Measurements from ENCODE around the gene TRIP13. TPM values are rescaled to one million over a fixed set of nuclear protein-coding genes. Genes with fewer than 3 reads are reported as not detected.

TRIP13 gene
- total and polyA plus RNA-seq, 2 experiments from 2014 or later, result 42.5 to 44.8 TPM

DNA sequence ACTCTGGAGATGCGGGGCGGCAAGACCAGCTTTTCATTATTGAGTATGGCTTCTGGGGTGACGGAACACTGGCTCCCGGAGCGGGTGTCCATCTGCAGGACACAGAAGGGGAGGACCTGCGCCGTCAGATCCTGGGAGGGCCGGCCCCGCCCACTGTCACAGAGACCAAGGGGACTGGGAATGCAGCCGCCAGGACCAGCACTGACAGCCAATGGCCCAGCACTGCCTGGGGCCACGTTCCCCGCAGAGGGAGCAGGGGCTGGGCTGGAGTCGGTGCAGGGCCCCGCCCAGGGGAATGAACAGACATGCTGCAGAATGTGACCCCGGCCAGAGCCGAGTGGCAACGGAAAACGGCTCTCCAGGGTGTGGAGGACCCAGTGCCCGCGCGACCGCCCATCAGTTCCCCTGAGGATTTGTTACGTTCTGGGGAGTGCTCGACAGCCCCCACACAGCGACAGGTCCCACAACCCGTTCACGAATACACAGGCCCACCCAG lies 42.1 kb upstream of the TRIP13 start, which contains the start of gene ZDHHC11 (continued):
- TF ChIP-seq, protein P1, sequence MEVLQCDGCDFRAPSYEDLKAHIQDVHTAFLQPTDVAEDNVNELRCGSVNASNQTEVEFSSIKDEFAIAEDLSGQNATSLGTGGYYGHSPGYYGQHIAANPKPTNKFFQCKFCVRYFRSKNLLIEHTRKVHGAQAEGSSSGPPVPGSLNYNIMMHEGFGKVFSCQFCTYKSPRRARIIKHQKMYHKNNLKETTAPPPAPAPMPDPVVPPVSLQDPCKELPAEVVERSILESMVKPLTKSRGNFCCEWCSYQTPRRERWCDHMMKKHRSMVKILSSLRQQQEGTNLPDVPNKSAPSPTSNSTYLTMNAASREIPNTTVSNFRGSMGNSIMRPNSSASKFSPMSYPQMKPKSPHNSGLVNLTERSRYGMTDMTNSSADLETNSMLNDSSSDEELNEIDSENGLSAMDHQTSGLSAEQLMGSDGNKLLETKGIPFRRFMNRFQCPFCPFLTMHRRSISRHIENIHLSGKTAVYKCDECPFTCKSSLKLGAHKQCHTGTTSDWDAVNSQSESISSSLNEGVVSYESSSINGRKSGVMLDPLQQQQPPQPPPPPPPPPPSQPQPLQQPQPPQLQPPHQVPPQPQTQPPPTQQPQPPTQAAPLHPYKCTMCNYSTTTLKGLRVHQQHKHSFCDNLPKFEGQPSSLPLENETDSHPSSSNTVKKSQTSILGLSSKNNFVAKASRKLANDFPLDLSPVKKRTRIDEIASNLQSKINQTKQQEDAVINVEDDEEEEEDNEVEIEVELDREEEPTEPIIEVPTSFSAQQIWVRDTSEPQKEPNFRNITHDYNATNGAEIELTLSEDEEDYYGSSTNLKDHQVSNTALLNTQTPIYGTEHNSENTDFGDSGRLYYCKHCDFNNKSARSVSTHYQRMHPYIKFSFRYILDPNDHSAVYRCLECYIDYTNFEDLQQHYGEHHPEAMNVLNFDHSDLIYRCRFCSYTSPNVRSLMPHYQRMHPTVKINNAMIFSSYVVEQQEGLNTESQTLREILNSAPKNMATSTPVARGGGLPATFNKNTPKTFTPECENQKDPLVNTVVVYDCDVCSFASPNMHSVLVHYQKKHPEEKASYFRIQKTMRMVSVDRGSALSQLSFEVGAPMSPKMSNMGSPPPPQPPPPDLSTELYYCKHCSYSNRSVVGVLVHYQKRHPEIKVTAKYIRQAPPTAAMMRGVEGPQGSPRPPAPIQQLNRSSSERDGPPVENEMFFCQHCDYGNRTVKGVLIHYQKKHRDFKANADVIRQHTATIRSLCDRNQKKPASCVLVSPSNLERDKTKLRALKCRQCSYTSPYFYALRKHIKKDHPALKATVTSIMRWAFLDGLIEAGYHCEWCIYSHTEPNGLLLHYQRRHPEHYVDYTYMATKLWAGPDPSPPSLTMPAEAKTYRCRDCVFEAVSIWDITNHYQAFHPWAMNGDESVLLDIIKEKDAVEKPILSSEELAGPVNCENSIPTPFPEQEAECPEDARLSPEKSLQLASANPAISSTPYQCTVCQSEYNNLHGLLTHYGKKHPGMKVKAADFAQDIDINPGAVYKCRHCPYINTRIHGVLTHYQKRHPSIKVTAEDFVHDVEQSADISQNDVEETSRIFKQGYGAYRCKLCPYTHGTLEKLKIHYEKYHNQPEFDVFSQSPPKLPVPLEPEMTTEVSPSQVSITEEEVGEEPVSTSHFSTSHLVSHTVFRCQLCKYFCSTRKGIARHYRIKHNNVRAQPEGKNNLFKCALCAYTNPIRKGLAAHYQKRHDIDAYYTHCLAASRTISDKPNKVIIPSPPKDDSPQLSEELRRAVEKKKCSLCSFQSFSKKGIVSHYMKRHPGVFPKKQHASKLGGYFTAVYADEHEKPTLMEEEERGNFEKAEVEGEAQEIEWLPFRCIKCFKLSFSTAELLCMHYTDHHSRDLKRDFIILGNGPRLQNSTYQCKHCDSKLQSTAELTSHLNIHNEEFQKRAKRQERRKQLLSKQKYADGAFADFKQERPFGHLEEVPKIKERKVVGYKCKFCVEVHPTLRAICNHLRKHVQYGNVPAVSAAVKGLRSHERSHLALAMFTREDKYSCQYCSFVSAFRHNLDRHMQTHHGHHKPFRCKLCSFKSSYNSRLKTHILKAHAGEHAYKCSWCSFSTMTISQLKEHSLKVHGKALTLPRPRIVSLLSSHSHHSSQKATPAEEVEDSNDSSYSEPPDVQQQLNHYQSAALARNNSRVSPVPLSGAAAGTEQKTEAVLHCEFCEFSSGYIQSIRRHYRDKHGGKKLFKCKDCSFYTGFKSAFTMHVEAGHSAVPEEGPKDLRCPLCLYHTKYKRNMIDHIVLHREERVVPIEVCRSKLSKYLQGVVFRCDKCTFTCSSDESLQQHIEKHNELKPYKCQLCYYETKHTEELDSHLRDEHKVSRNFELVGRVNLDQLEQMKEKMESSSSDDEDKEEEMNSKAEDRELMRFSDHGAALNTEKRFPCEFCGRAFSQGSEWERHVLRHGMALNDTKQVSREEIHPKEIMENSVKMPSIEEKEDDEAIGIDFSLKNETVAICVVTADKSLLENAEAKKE (CRISPR knock-in tag; IDR thresholded peaks at IDR 0.05), result no peak
- TF ChIP-seq, protein P2, sequence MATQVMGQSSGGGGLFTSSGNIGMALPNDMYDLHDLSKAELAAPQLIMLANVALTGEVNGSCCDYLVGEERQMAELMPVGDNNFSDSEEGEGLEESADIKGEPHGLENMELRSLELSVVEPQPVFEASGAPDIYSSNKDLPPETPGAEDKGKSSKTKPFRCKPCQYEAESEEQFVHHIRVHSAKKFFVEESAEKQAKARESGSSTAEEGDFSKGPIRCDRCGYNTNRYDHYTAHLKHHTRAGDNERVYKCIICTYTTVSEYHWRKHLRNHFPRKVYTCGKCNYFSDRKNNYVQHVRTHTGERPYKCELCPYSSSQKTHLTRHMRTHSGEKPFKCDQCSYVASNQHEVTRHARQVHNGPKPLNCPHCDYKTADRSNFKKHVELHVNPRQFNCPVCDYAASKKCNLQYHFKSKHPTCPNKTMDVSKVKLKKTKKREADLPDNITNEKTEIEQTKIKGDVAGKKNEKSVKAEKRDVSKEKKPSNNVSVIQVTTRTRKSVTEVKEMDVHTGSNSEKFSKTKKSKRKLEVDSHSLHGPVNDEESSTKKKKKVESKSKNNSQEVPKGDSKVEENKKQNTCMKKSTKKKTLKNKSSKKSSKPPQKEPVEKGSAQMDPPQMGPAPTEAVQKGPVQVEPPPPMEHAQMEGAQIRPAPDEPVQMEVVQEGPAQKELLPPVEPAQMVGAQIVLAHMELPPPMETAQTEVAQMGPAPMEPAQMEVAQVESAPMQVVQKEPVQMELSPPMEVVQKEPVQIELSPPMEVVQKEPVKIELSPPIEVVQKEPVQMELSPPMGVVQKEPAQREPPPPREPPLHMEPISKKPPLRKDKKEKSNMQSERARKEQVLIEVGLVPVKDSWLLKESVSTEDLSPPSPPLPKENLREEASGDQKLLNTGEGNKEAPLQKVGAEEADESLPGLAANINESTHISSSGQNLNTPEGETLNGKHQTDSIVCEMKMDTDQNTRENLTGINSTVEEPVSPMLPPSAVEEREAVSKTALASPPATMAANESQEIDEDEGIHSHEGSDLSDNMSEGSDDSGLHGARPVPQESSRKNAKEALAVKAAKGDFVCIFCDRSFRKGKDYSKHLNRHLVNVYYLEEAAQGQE (IDR thresholded peaks at IDR 0.05; ENCODE audit: unreplicated experiment), result no peak
- TF ChIP-seq POLR2AphosphoS5 (IDR thresholded peaks at IDR 0.05; ENCODE audit: low read depth), result no peak

DNA sequence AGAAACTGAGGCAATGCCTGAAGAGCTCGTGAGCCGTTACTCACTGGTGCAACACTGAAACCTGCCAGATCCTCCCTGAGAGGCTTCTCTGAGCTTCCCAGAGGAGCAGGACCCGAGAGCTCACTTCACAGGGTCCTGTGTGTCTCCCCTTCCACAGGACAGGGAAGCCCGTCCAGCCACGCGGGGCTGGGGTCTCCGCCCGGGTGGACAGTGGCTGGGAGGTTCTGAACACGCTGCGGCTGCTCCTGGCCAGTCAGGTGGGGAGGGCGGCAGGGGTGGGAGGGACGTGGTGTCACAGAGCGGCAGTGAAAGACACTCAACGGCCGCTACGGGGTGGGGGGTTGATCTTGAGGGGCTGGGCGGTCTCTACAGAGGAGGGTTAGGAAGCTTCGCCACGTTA lies 41.6 kb upstream of the TRIP13 start:
- Histone ChIP-seq H3K4me1 (ENCODE audit: insufficient read depth) (no peaks in the 10 kb centered on the region), H2AFZ (no peak overlapping the region), H3K27ac (ENCODE audit: low read depth) (no peak overlapping the region), H3K4me3 (no peak overlapping the region), H4K20me1 (replicated peaks; ENCODE audit: insufficient read depth) (no peaks in the 10 kb centered on the region), H3K4me2 (no peak overlapping the region), H3K27me3 (ENCODE audit: insufficient read depth) (no peaks in the 10 kb centered on the region), H3F3A (replicated peaks; ENCODE audit: low read depth) (no peaks in the 10 kb centered on the region), H3K79me2 (replicated peaks; ENCODE audit: insufficient read depth) (no peaks in the 10 kb centered on the region), H3K9me2 (ENCODE audit: insufficient read depth) (no peaks in the 10 kb centered on the region), H3K36me3 (ENCODE audit: insufficient read depth) (no peaks in the 10 kb centered on the region)
- DNase-seq (ENCODE audit: low spot score), result no peak
- Mint-ChIP-seq H3K27me3 (ENCODE audit: insufficient read depth, low read depth, poor library complexity) (peaks cover 7% of the 10 kb centered on the region), H3K36me3 (ENCODE audit: low read depth) (peaks cover 8% of the 10 kb centered on the region; the same call in 1 of the 3 replicates), H3K4me3 (no peak overlapping the region), H3K4me1 (no peaks in the 10 kb centered on the region; the same call in 2 of the 3 replicates), H3K27ac (no peak overlapping the region), H3K9me3 (no peaks in the 10 kb centered on the region; the same call in 2 of the 3 replicates)
- ATAC-seq, result no peak
- TF ChIP-seq ZNF331 (CRISPR knock-in tag; IDR thresholded peaks at IDR 0.05; ENCODE audit: low read depth) (no peak), NANOG (IDR thresholded peaks at IDR 0.05; ENCODE audit: borderline replicate concordance) (no peak), POLR2AphosphoS5 (IDR thresholded peaks at IDR 0.05; ENCODE audit: low read depth) (no peak), EZH2 (IDR thresholded peaks at IDR 0.05; ENCODE audit: low read depth, unreplicated experiment) (no peak), CREB1 (CRISPR knock-in tag; IDR thresholded peaks at IDR 0.05; ENCODE audit: low read depth) (no peak), ZNF114 (CRISPR knock-in tag; IDR thresholded peaks at IDR 0.05) (no peak)
- TF ChIP-seq, protein P3, sequence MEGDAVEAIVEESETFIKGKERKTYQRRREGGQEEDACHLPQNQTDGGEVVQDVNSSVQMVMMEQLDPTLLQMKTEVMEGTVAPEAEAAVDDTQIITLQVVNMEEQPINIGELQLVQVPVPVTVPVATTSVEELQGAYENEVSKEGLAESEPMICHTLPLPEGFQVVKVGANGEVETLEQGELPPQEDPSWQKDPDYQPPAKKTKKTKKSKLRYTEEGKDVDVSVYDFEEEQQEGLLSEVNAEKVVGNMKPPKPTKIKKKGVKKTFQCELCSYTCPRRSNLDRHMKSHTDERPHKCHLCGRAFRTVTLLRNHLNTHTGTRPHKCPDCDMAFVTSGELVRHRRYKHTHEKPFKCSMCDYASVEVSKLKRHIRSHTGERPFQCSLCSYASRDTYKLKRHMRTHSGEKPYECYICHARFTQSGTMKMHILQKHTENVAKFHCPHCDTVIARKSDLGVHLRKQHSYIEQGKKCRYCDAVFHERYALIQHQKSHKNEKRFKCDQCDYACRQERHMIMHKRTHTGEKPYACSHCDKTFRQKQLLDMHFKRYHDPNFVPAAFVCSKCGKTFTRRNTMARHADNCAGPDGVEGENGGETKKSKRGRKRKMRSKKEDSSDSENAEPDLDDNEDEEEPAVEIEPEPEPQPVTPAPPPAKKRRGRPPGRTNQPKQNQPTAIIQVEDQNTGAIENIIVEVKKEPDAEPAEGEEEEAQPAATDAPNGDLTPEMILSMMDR (conservative IDR thresholded peaks at IDR 0.05; ENCODE audit: low read depth in 2 of 2), result no peak
- TF ChIP-seq, protein P2 (IDR thresholded peaks at IDR 0.05; ENCODE audit: unreplicated experiment), result no peak
